Tibial nerve (tissue), 3 donors: ENCODE measurements around the gene RAN.

Experiments
- CTCF ChIP-seq, 5 experiments: fragments of 200-600 bp in 3 of 5; fragments of 450-650 bp in 2 of 5; sonication (generic) in 3 of 5; IDR thresholded peaks; one replicate each; pipeline ENCODE4 v1.5.1; 2016 to 2019; ENCODE audit warnings: antibody characterized with exemption in 5 of 5, mild to moderate bottlenecking in 3 of 5, moderate library complexity in 2 of 5
- POLR2A ChIP-seq, 2 donors: fragments of 450-650 bp; IDR thresholded peaks; one replicate each; pipeline ENCODE4 v1.6.1; 2017; ENCODE audit warnings: antibody characterized with exemption in 2 of 2, mild to moderate bottlenecking in 2 of 2, moderate library complexity in 2 of 2

GRCh38 chr12:130875193-130875592 lies 3.3 kb downstream of the RAN start:
- TF ChIP-seq CTCF (IDR thresholded peaks at IDR 0.05) (no peak), POLR2A (IDR thresholded peaks at IDR 0.05) (no peak)
